Retinal pigment epithelial cell (primary cell): Measurements from ENCODE around the gene KRT12.

ENCODE experiments used
- DNase-seq: peaks from one replicate; pipeline ENCODE4 v3.0.0-alpha.2; 2010; ENCODE audit warnings: low read depth
- H3K4me3 ChIP-seq: 2 replicates; pipeline ENCODE4 v1.5.1; 2011; ENCODE audit warnings: mild to moderate bottlenecking, low read length, control low read depth, moderate library complexity
- CTCF ChIP-seq: conservative IDR thresholded peaks from 2 replicates; pipeline ENCODE4 v1.5.1; 2011; ENCODE audit warnings: low read depth, low read length, control low read depth, inconsistent platforms

KRT12 gene

GRCh38 chr17:40866838-40867237 is at the start of gene KRT12:
KRT12 (minus strand) TSS chr17:40867223; CDS start chr17:40867186, 37 bp downstream.
- DNase-seq, result no peak
- no peak for TF ChIP-seq CTCF
- no peak within 1 kb of the TSS for H3K4me3 ChIP-seq

DNA sequence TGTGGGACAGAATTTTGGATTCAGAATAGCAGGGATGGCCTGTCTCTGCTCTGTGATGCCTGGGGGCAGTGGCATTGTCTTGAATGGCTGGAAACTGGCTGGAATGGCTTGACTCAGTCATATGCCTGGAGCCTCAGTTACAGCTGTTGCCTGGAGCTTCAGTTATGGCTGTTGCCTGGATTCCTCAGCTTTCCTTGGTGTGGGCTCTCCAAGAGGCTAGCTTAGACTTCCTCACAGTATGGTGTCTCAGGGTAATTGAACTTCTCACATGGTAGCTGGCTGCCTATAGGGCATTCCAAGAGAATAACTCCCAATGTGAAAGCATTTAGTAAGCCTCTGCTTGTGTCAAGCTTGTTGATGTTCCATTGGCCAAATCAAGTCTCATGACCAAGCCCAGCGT is 49.3 kb upstream of the KRT12 start:
- TF ChIP-seq CTCF, result no peak

DNA sequence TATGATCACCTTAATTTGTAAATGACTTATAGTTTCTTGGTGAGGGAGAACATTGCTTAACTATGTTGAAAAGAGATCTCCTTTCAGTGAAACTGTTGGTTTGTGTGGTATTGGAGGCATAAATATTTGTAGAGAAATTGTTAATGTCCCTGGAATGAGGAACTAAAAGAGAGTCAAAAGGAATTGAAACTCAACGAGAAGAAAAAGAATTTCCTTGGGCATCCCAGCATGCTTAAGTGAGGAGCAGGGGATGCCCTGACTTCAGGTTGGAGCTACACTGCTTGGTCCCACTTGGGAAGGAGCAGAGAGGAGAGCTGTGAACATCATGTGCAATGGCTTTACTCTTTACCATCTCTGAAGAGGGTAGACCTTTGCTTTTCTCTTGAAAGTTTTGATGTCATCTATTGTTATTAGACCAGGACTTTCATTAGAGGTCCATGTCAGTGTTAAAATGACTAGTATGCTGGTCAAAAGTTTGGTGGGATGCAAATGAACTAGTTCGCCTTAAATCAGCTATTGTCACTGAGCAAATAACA is 48.8 kb upstream of the KRT12 start:
- no peak overlapping the region for H3K4me3 ChIP-seq
- no peak for DNase-seq
- no peak for TF ChIP-seq CTCF

More for the DNA sequence above, 49.3 kb upstream of the KRT12 start:
- DNase-seq, result no peak
- no peak overlapping the region for H3K4me3 ChIP-seq

GRCh38 chr17:40915199-40915661 is 48.2 kb upstream of the KRT12 start:
- DNase-seq, result peak; percentile 54
- no peak for TF ChIP-seq CTCF
- H3K4me3 ChIP-seq, result no peak overlapping the region

- no peak overlapping the region for H3K4me3 ChIP-seq
- no peak for TF ChIP-seq CTCF
- DNase-seq, result no peak
Observed at GRCh38 chr17:40914075-40914855, 47.2 kb upstream of the KRT12 start.

- H3K4me3 ChIP-seq, result no peak overlapping the region
- TF ChIP-seq CTCF, result no peak
- no peak for DNase-seq
Observed at GRCh38 chr17:40912486-40913210, 45.6 kb upstream of the KRT12 start.
